Hepatocyte (in vitro differentiated cells): ENCODE data around the gene LIMS3.
"Not testable (repeated sequence)": the region's sequence is repeated elsewhere in the genome, so short reads cannot be mapped to it uniquely, and the experiment has no call there.

Experiments used
- CTCF ChIP-seq: fragments of 200-600 bp; sonication (generic); IDR thresholded peaks from 2 replicates; pipeline ENCODE4 v1.5.1; 2016; ENCODE audit warnings: antibody characterized with exemption, mild to moderate bottlenecking; ENCODE audit not compliant: poor library complexity
- EZH2 ChIP-seq: fragments of 200-600 bp; sonication (generic); IDR thresholded peaks from 2 replicates; pipeline ENCODE4 v1.6.1; 2016; ENCODE audit warnings: antibody characterized with exemption, mild to moderate bottlenecking, borderline replicate concordance
- EZH2phosphoT487 ChIP-seq: fragments of 200-600 bp; sonication (generic); IDR thresholded peaks from one replicate; pipeline ENCODE4 v1.6.1; 2018; ENCODE audit warnings: antibody characterized with exemption, mild to moderate bottlenecking, low read depth, moderate library complexity; ENCODE audit not compliant: unreplicated experiment, severe bottlenecking

DNA sequence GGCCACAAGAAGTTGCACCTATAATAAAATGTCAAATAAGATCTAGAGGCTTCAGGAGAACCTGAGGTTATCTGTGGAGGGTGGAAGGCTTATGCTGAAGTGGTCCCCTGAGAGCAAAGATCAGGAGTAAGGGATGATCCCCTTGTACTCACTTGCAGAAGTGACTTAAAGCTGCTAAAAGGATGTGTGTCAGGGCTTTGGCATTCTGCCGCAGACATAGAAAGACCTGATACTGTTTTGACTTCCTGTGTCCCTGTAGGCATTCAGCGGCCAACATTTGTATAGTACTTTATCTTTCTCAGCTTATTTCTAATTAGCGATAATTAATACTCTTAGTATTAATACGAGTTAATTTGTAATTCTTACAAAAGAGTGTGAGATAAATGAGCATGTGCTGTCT, 10.1 kb upstream of the LIMS3 start:
- not testable (repeated sequence) for TF ChIP-seq CTCF, EZH2phosphoT487, EZH2
